Brain pericyte (primary cell): ENCODE results near the gene ARTN.

Experiments
- DNase-seq: peaks from one replicate; pipeline ENCODE4 v3.0.0-alpha.2; 2012; ENCODE audit warnings: low read depth, low spot score

The ARTN gene

GRCh38 chr1:43947061-43947873, 13.7 kb downstream of the ARTN start:
- no peak for DNase-seq

GRCh38 chr1:43947874-43948437, 14.4 kb downstream of the ARTN start:
- no peak for DNase-seq

GRCh38 chr1:43949678-43950077, 16.1 kb downstream of the ARTN start:
- no peak for DNase-seq

GRCh38 chr1:43951021-43951985, 17.7 kb downstream of the ARTN start:
- DNase-seq: no peak

GRCh38 chr1:43952731-43953346, 19.2 kb downstream of the ARTN start:
- DNase-seq: no peak

GRCh38 chr1:43953361-43953760, 19.8 kb downstream of the ARTN start:
- no peak for DNase-seq

GRCh38 chr1:43954036-43954435, 20.4 kb downstream of the ARTN start:
- DNase-seq: no peak

- DNase-seq: no peak
These were observed 22.6 kb downstream of the ARTN start for GRCh38 chr1:43956234-43956633.

- no peak for DNase-seq
These were observed 23.9 kb downstream of the ARTN start for GRCh38 chr1:43957407-43958040.

- no peak for DNase-seq
These were observed 25.0 kb downstream of the ARTN start for GRCh38 chr1:43958351-43959255.

- DNase-seq: no peak
These were observed 27.2 kb downstream of the ARTN start for GRCh38 chr1:43960798-43961197.

- no peak for DNase-seq
These were observed 28.1 kb downstream of the ARTN start for GRCh38 chr1:43961692-43962091.

- DNase-seq: no peak
These were observed 28.7 kb downstream of the ARTN start for GRCh38 chr1:43962324-43962723.

GRCh38 chr1:43963006-43963405, 29.4 kb downstream of the ARTN start:
- no peak for DNase-seq

GRCh38 chr1:43963890-43964289, 30.3 kb downstream of the ARTN start:
- no peak for DNase-seq

- no peak for DNase-seq
These were observed 31.7 kb downstream of the ARTN start for GRCh38 chr1:43965316-43965715.

GRCh38 chr1:43968348-43968948, 34.8 kb downstream of the ARTN start:
- DNase-seq: no peak

GRCh38 chr1:43969416-43969745, 35.8 kb downstream of the ARTN start:
- DNase-seq: no peak

- peak; percentile 81 for DNase-seq
These were observed 36.3 kb downstream of the ARTN start, which contains the start of gene DPH2 for GRCh38 chr1:43969746-43970466. TSS of gene DPH2 (plus strand) at chr1:43970010. CDS start at chr1:43970176, 166 bp downstream.
